T47D (cell line): ENCODE measurements around the gene FLRT2.

ENCODE experiments used
- DNase-seq, 2 experiments: peaks; one replicate each; pipeline versions ENCODE4 v3.0.0 to v3.0.0-alpha.2; 2011 to 2012; ENCODE audit warnings: low read depth in 1 of 2, low spot score in 1 of 2
- JUND ChIP-seq: IDR thresholded peaks from 2 replicates; pipeline ENCODE4 v1.6.1; 2012; ENCODE audit warnings: low read depth
- in situ Hi-C: cut with HindIII; loops from 2 replicates; pipeline ENCODE4 v1.10.0; 2016; ENCODE audit warnings: low sequenced_read_pairs, low pct_unique_long_range_greater_than_20kb

The FLRT2 gene

DNA sequence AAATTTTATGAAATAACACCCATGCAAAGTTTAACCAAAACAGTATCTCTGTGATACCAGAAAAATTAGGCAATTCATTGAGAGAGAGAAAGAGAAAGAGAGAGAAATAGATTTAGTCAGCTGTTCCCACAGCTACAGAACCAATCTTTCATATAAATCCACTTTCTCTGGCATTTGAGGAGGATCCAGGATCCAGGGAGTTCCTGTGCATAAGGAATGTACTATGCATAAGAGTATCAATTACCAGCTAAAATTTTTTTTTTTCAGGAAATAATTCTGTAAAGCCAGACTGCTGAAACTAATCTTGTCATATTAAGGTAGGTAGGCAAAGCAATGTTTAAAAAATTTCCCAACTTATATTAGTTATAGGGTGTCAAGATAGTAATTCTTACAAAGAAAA is 133.7 kb downstream of the FLRT2 start:
- no peak for TF ChIP-seq JUND
- in situ Hi-C loops, result no loop called here
- DNase-seq, result no peak

- TF ChIP-seq JUND, result no peak
- in situ Hi-C loops, result no loop called here
- DNase-seq, result no peak
Measured at GRCh38 chr14:85675957-85676356, 146.0 kb downstream of the FLRT2 start.

- DNase-seq, result no peak
- in situ Hi-C loops, result no loop called here
- no peak for TF ChIP-seq JUND
Measured at GRCh38 chr14:85686908-85687307, 157.0 kb downstream of the FLRT2 start.

GRCh38 chr14:85687456-85687855 is 157.5 kb downstream of the FLRT2 start:
- TF ChIP-seq JUND, result no peak
- in situ Hi-C loops, result no loop called here
- no peak for DNase-seq

- no peak for TF ChIP-seq JUND
- in situ Hi-C loops, result no loop called here
- no peak for DNase-seq
Measured at GRCh38 chr14:85688006-85688405, 158.1 kb downstream of the FLRT2 start.

DNA sequence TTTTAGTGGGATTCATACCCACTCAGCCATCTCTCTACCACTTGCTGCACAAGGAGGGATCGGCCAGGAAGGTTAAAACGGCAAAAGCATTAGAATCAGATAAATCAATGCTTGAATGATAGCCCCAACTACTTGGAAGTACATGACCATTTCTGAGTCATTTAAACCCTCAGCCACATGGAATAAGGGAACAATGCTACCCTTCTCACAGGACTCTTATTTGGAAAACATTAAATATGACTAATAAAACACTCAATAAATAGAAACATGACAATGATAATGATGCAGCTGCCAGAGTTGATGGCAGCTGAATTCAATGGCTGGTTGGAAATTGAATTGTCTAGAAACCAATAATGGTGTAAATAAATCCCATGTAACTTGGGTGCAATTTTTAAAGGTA is 165.4 kb downstream of the FLRT2 start:
- in situ Hi-C loops, result no loop called here
- no peak for TF ChIP-seq JUND
- no peak for DNase-seq

DNA sequence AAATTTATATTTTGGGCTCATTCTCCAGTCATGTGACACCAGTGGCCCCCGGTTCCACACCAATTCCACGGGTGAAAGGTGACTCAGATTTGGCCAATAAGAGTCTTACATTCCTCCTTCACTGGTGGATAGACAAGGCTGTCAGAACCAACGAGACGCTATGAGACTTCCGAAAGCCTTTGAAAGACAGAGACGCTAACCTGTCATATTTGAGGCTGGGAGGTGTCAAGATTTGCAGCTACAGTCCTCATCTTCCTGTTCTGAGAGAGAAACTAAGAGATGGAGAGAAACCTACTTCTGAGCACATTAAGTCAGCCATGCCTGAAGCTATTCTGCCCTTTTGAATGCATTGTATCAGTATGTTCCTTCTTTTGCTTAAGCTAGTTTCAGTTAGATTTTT is 171.2 kb downstream of the FLRT2 start:
- DNase-seq, result peak in 1 of 2 experiments; percentile 40
- in situ Hi-C loops, result no loop called here
- no peak for TF ChIP-seq JUND

GRCh38 chr14:85701763-85702162 is 171.8 kb downstream of the FLRT2 start:
- TF ChIP-seq JUND, result no peak
- DNase-seq, result no peak
- in situ Hi-C loops, result no loop called here

DNA sequence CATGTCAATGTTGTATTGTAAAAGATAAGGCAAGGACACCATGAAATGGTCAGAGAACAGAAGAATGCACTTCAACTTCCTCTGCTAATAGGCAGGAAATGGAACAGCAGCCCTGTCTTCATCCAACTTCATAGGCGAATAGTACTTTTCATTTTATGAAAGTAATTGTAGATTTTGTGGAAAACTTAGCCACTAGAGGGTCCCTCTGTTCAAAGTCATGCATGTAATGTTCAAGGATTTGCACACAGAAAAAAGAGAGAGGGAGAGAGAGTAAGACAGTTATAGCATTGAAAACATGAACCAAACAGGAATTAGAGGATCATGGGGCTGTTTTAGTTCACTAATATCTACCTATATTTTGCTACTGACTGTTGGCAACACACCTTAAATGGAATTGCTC is 172.2 kb downstream of the FLRT2 start:
- in situ Hi-C loops, result no loop called here

DNA sequence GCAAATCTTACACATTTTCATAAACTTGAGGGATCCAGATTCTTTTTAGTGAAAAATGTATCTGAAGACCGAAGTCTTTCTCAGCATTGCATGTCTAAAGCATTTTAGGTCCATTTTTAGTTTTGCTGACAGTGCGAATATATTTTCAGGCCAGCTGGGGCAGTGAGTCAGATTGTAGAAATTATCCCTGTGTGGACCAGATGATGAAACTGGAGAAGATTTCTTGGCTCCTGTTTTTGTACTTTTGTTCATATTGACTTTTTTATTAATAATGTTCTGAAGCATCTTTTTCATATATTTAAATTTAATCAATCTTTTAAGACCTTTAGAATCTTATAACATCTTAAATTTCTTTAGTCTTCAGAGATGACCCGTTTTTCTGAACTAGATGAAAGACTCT is 173.1 kb downstream of the FLRT2 start:
- in situ Hi-C loops, result no loop called here
- DNase-seq, result no peak
- no peak for TF ChIP-seq JUND

More for the DNA sequence above, 172.2 kb downstream of the FLRT2 start:
- no peak for DNase-seq
- no peak for TF ChIP-seq JUND
